K562 (cell line): ENCODE data around the gene CTDSPL2. TPM values are rescaled to one million over a fixed set of nuclear protein-coding genes. Genes with fewer than 3 reads are reported as not detected.
A peak's percentile ranks its signal among the peaks of the same experiment; 100 is the strongest.

Source experiments
- ATAC-seq: fragments of 200-7000 bp; cut with Tn5 transposase; 3 replicates; pipeline ENCODE4 v1.9.1; 2020; ENCODE audit warnings: moderate library complexity
- BruUV-seq: library from RNA; stranded (reverse); fragments of 400-500 nt; replicated peaks from 2 replicates; lab custom pipeline; 2021; lab: Mats Ljungman, UMichigan
- CTCF ChIA-PET: fragments of 300-600 bp; formaldehyde crosslinking; extraction: SDS; loops from one replicate; lab custom pipeline; 2021; ENCODE audit warnings: low intra/inter-chr PET ratio; lab: Yijun Ruan, JAX
- POLR2A ChIA-PET: fragments of 300-600, 350-650 bp; sonication (Branson Sonifier 250); formaldehyde crosslinking; extraction: SDS; loops from one replicate; lab custom pipeline; 2021; ENCODE audit warnings: antibody characterized with exemption, inconsistent platforms; lab: Yijun Ruan, JAX
- DNase-seq, 4 experiments: peaks; one replicate each; pipeline versions ENCODE4 v3.0.0 to v3.0.0-alpha.2; 2011 to 2018; ENCODE audit warnings: low spot score in 3 of 4, mixed read lengths in 3 of 4; ENCODE audit errors: extremely low read depth in 1 of 4
- FAIRE-seq: peaks from 2 replicates; lab custom pipeline; 2011; peaks lifted over from hg19 to GRCh38; lab: Jason Lieb, UNC
- H2AFZ ChIP-seq: 2 replicates; pipeline ENCODE4 v1.6.0; 2011; ENCODE audit warnings: low read depth, low read length, control low read depth, inconsistent platforms
- H3K27ac ChIP-seq: fragments of 200-600 bp; 3 replicates; pipeline ENCODE4 v1.8.0; 2011; ENCODE audit warnings: low read depth, mild to moderate bottlenecking, control low read depth, inconsistent platforms, low read length, moderate library complexity, mixed read lengths; ENCODE audit errors: extremely low read depth
- H3K27me3 ChIP-seq, 2 experiments: fragments of 300-600 bp in 1 of 2; 2 replicates in 1 of 2; 3 replicates in 1 of 2; pipeline versions ENCODE4 v1.6.0 to v1.8.0; 2011; ENCODE audit warnings: inconsistent platforms in 2 of 2, low read length in 2 of 2, mild to moderate bottlenecking in 1 of 2, mixed read lengths in 1 of 2, moderate library complexity in 1 of 2; ENCODE audit not compliant: control insufficient read depth in 2 of 2, insufficient read depth in 2 of 2
- H3K36me3 ChIP-seq: fragments of 300-600 bp; 3 replicates; pipeline ENCODE4 v1.8.0; 2011; ENCODE audit warnings: mild to moderate bottlenecking, low read length, inconsistent platforms; ENCODE audit not compliant: control insufficient read depth, insufficient read depth
- H3K4me1 ChIP-seq, 2 experiments: fragments of 200-600 bp in 1 of 2; replicated peaks in 1 of 2; 2 replicates in 1 of 2; 3 replicates in 1 of 2; pipeline versions ENCODE4 v1.5.1 to v1.8.0; 2011; ENCODE audit warnings: inconsistent platforms in 2 of 2, low read length in 2 of 2, mild to moderate bottlenecking in 1 of 2, mixed read lengths in 1 of 2, moderate library complexity in 1 of 2; ENCODE audit not compliant: control insufficient read depth in 2 of 2, insufficient read depth in 2 of 2
- H3K4me2 ChIP-seq: 2 replicates; pipeline ENCODE4 v1.6.1; 2011; ENCODE audit warnings: low read length, control low read depth, inconsistent platforms, mixed read lengths; ENCODE audit not compliant: insufficient read depth
- H3K4me3 ChIP-seq: fragments of 200-600 bp; sonication (generic), shearing (Covaris generic); 2 replicates; pipeline ENCODE4 v1.5.1; 2016; ENCODE audit warnings: control low read depth, inconsistent platforms
- H3K79me2 ChIP-seq: fragments of 200-600 bp; 3 replicates; pipeline ENCODE4 v1.8.0; 2011; ENCODE audit warnings: low read length, inconsistent platforms; ENCODE audit not compliant: control insufficient read depth, insufficient read depth
- H3K9ac ChIP-seq, 2 experiments: 2 replicates each; pipeline versions ENCODE4 v1.6.0 to v1.6.1; 2011; ENCODE audit warnings: low read depth in 2 of 2, low read length in 2 of 2, control low read depth in 1 of 2, inconsistent platforms in 1 of 2, mild to moderate bottlenecking in 1 of 2, mixed read lengths in 1 of 2; ENCODE audit not compliant: insufficient read depth in 1 of 2
- H3K9me1 ChIP-seq: one replicate; pipeline ENCODE4 v1.6.0; 2011; ENCODE audit warnings: inconsistent platforms, mild to moderate bottlenecking, low read length, moderate library complexity; ENCODE audit not compliant: control insufficient read depth, insufficient read depth
- H3K9me3 ChIP-seq: replicated peaks from 2 replicates; pipeline ENCODE4 v1.5.1; 2011; ENCODE audit warnings: low read depth, low read length, inconsistent platforms; ENCODE audit not compliant: control insufficient read depth, insufficient read depth
- H4K20me1 ChIP-seq: replicated peaks from 2 replicates; pipeline ENCODE4 v1.6.1; 2011; ENCODE audit warnings: low read length, inconsistent platforms, mixed read lengths; ENCODE audit not compliant: control insufficient read depth, insufficient read depth
- BMI1 ChIP-seq: fragments of 150-350 bp; IDR thresholded peaks from 2 replicates; pipeline ENCODE4 v1.6.1; 2014; ENCODE audit warnings: low read length
- HMG20B ChIP-seq: fragments of 250-450 bp; sonication (Bioruptor Pico); IDR thresholded peaks from 2 replicates; pipeline ENCODE4 v1.5.0; 2021; ENCODE audit warnings: mild to moderate bottlenecking
- LCOR ChIP-seq: sonication (generic); formaldehyde crosslinking; IDR thresholded peaks from 2 replicates; pipeline ENCODE4 v1.8.0; 2022; ENCODE audit warnings: mild to moderate bottlenecking, missing genetic modification reagents
- MCM2 ChIP-seq: fragments of 450-650 bp; IDR thresholded peaks from 2 replicates; pipeline ENCODE4 v1.6.1; 2017; ENCODE audit warnings: low read depth, mild to moderate bottlenecking
- MEF2D ChIP-seq: conservative IDR thresholded peaks from 2 replicates; pipeline ENCODE4 v1.6.1; 2016; ENCODE audit warnings: low read depth, missing genetic modification characterization, missing compliant biosample characterization
- NR2F6 ChIP-seq: fragments of 450-650 bp; formaldehyde crosslinking; IDR thresholded peaks from 2 replicates; pipeline ENCODE4 v1.4.0; 2020; ENCODE audit warnings: mild to moderate bottlenecking
- PHF21A ChIP-seq: fragments of 450-650 bp; IDR thresholded peaks from 2 replicates; pipeline ENCODE4 v1.6.1; 2017; ENCODE audit warnings: low read depth, borderline replicate concordance
- RAD51 ChIP-seq: fragments of 450-650 bp; IDR thresholded peaks from 2 replicates; pipeline ENCODE4 v1.7.1; 2016; ENCODE audit warnings: low read depth, mild to moderate bottlenecking, borderline replicate concordance
- RNF2 ChIP-seq: sonication (generic); IDR thresholded peaks from 2 replicates; pipeline ENCODE4 v1.6.1; 2016
- SMAD1 ChIP-seq: fragments of 150-350 bp; IDR thresholded peaks from 2 replicates; pipeline ENCODE4 v1.6.1; 2014; ENCODE audit warnings: low read length, low read depth; ENCODE audit not compliant: partially characterized antibody
- SRSF1 ChIP-seq: fragments of 200-400 bp; formaldehyde crosslinking; IDR thresholded peaks from 2 replicates; pipeline ENCODE4 v1.6.1; 2017; ENCODE audit warnings: mild to moderate bottlenecking, low read depth, low read length, moderate library complexity
- U2AF1 ChIP-seq: fragments of 200-400 bp; formaldehyde crosslinking; optimal IDR thresholded peaks from 2 replicates; pipeline ENCODE3; 2017; ENCODE audit warnings: mild to moderate bottlenecking, low read depth, low read length, moderate library complexity
- ZBED1 ChIP-seq: IDR thresholded peaks from 2 replicates; pipeline ENCODE4 v1.6.1; 2014
- ZNF133 ChIP-seq: fragments of 250-450 bp; sonication (Bioruptor Pico); IDR thresholded peaks from 2 replicates; pipeline ENCODE4 v1.4.0; 2020; ENCODE audit warnings: mild to moderate bottlenecking
- WGBS: fragments of 100-300 bp; shearing (Covaris generic); methylation state at CpG from one replicate; pipeline ENCODE4 v1.1.6; 2016; ENCODE audit warnings: low coverage, mixed read lengths; ENCODE audit not compliant: insufficient coverage; ENCODE audit errors: missing lambda C conversion rate; 5-methylcytosine and 5-hydroxymethylcytosine counted together
- in situ Hi-C: fragments of 300-500 bp; cut with MboI; formaldehyde crosslinking; loops from 4 replicates; pipeline ENCODE4 v1.15.0; 2018; ENCODE audit warnings: inconsistent platforms, mixed read lengths
- intact Hi-C: fragments of 100-400 bp; cut with micrococcal nuclease; formaldehyde crosslinking; loops from 2 replicates; pipeline ENCODE4 v1.14.2; 2022
- polyA plus RNA-seq, 8 experiments: library from polyadenylated mRNA; depleted of rRNA in 4 of 8; stranded (reverse) in 5 of 8; unstranded in 3 of 8; fragments of >200 nt; fragmentation: Nextera tagmentation in 2 of 8; fragmentation: Illumina TruSeq in 1 of 8; extraction: Ambion mirVana in 2 of 8; extraction: Trizol in 1 of 8; gene quantifications; 2 replicates each; pipeline versions ENCODE4 v1.2.1 to v1.2.3, GENCODE V29; 2011 to 2014; ENCODE audit warnings: inconsistent platforms in 1 of 8, missing spikeins in 1 of 8
- total RNA-seq, 7 experiments: library from RNA; depleted of rRNA in 6 of 7; stranded (reverse); fragments of >200 nt in 6 of 7; fragmentation: Illumina TruSeq in 2 of 7; extraction: Trizol in 2 of 7; gene quantifications; 2 replicates each; pipeline versions ENCODE4 v1.2.1 to v1.2.3, GENCODE V29; 2011 to 2021; ENCODE audit warnings: low replicate concordance in 1 of 7

The CTDSPL2 gene
- total and polyA plus RNA-seq, 9 of the 15 experiments (the other 6 are each of a cell fraction or from before 2014, with no cell fraction given): 16.8 to 79.0 (median 53.1) TPM

DNA sequence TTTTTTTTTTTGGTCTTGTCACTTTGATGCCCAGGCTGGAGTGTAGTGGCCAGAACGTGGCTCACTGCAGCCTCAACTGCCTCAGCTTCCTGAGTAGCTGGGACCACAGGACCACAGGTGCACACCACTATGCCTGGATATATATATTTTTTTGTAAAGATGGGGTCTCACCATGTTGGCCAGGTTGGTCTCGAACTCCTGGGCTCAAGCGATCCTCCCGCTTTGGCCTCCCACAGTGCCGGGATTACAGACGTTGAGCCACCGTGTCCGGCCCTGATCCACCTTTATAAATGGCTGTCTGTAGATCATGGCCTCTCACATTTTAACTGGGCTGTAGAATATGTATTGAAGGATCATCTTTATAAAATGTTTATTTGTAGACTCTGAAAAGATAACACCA, 107.7 kb downstream of the CTDSPL2 start:
- CTCF ChIA-PET: no interaction called here

More for the DNA sequence above, 107.7 kb downstream of the CTDSPL2 start:
- no peaks in the 10 kb centered on the region for H3K9me3 ChIP-seq
- intact Hi-C loops: loop anchor here (10.0 kb wide), 1 partner anchor 320 kb away; no protein-coding TSS in a partner anchor
- peaks cover 27% of the 10 kb centered on the region for H3K36me3 ChIP-seq
- H3K4me2 ChIP-seq: 0 out of 2 replicates have a peak overlapping the region, but pooled peaks have one; percentile 97
- no peak overlapping the region for H2AFZ ChIP-seq
- H3K4me1 ChIP-seq: peaks cover 0 to 23% of the 10 kb centered on the region in 2 experiments; a peak in 4 of 5 replicates
- no peak overlapping the region for H3K9ac ChIP-seq
- WGBS: 92% methylated on average over 8 of the region's 8 CpGs
- BruUV-seq: no TSS peak
- peak overlapping the region; percentile 99; the same call in 1 of the 2 replicates for H3K4me3 ChIP-seq
- POLR2A ChIA-PET: no interaction called here
- ATAC-seq: no peak
- peaks cover 51% of the 10 kb centered on the region for H3K79me2 ChIP-seq
- 0 out of 2 replicates have a peak, but pooled peaks cover 5% of the 10 kb centered on the region for H4K20me1 ChIP-seq
- H3K9me1 ChIP-seq: no peaks in the 10 kb centered on the region
- H3K27me3 ChIP-seq: no peaks in the 10 kb centered on the region
- no peak overlapping the region for H3K27ac ChIP-seq
- in situ Hi-C loops: no loop called here
- DNase-seq: no peak
- TF ChIP-seq U2AF1 (no peak), HMG20B (CRISPR knock-in tag) (no peak), ZBED1 (no peak), NR2F6 (CRISPR knock-in tag) (no peak), MEF2D (tag) (no peak), MCM2 (no peak), ZNF133 (no peak), SMAD1 (no peak), BMI1 (no peak), LCOR (no peak), RNF2 (no peak), SRSF1 (no peak), PHF21A (no peak), RAD51 (no peak)
- no peak for FAIRE-seq
